Upper lobe of left lung (tissue), 4 donors: ENCODE measurements around the gene OR13J1.

ENCODE experiments used
- CTCF ChIP-seq, 6 experiments: fragments of 450-650 bp in 4 of 6; fragments of 200-600 bp in 2 of 6; sonication (generic) in 2 of 6; IDR thresholded peaks; one replicate each; pipeline ENCODE4 v1.5.1; 2016 to 2019; ENCODE audit warnings: antibody characterized with exemption in 6 of 6
- POLR2A ChIP-seq, 4 donors: fragments of 450-650 bp; IDR thresholded peaks; one replicate each; pipeline ENCODE4 v1.5.1; 2016 to 2017; ENCODE audit warnings: antibody characterized with exemption in 4 of 4, mild to moderate bottlenecking in 2 of 4

GRCh38 chr9:35891646-35892045 is 21.4 kb upstream of the OR13J1 start:
- TF ChIP-seq CTCF (IDR thresholded peaks at IDR 0.05) (no peak), POLR2A (IDR thresholded peaks at IDR 0.05) (no peak)
